GM12872 (cell line): ENCODE data around the gene CHMP6.

Experiments
- TF ChIP-seq, protein P1 (sequence below): IDR thresholded peaks from 3 replicates; pipeline ENCODE4 v1.5.1; 2011; ENCODE audit warnings: low read depth, mild to moderate bottlenecking, low read length, moderate library complexity; ENCODE audit not compliant: insufficient read depth

Gene CHMP6

DNA sequence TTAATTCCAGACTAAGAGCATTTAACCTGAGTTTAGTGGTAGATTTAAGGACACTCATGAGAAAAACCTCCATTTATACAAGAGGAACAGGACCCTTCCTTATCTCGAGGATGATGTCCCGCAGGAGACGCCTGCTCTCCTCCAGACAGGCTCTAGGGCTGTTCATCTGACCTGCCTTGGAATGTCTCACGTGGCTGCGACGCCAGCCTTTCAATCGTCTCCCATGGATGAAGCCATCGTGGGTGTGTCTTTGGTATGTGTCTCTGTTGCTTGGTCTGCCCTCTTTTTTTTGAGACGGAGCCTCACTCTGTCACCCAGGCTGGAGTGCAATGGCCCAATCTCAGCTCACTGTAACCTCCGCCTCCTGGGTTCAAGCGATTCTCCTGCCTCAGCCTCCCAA lies 16.5 kb downstream of the CHMP6 start:
- TF ChIP-seq, protein P1, sequence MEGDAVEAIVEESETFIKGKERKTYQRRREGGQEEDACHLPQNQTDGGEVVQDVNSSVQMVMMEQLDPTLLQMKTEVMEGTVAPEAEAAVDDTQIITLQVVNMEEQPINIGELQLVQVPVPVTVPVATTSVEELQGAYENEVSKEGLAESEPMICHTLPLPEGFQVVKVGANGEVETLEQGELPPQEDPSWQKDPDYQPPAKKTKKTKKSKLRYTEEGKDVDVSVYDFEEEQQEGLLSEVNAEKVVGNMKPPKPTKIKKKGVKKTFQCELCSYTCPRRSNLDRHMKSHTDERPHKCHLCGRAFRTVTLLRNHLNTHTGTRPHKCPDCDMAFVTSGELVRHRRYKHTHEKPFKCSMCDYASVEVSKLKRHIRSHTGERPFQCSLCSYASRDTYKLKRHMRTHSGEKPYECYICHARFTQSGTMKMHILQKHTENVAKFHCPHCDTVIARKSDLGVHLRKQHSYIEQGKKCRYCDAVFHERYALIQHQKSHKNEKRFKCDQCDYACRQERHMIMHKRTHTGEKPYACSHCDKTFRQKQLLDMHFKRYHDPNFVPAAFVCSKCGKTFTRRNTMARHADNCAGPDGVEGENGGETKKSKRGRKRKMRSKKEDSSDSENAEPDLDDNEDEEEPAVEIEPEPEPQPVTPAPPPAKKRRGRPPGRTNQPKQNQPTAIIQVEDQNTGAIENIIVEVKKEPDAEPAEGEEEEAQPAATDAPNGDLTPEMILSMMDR, result no peak

DNA sequence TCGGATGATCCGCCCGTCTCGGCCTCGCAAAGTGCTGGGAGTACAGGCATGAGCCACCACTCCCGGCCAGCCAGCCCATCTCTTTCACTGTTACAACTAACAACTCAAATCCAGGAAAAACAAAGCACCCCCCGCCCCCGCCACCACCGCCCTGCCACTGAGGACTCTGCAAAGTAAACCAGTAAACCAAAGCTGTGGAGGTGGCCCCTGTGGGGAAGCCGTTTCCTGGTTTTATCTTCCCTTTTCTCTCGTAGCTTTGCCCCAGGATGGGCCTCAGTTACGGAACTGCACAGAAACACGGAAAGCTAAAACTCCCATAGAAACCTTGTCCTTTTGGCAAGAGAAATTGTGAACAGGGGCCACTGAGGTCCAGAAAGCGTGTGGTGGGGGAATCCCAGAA lies 17.5 kb downstream of the CHMP6 start:
- TF ChIP-seq, protein P1, result no peak

DNA sequence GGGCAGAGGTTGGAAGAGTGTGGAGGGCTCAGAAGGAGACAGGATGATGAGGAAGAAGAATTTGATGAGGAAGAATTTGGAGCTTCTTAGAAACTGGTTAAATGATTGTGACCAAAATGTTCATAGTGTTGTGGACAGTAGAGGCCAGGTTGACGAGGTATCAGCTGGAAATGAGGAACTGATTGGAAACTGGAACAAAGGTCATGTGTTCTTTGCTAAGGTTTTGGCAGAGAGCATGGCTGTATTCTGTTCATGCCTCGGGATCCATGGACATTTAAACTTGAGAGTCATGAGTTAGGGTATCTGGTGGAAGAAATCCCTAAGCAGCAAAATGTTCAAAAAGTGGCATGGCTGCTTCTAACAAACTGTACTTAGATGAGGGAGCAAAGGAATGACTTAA lies 19.3 kb downstream of the CHMP6 start:
- TF ChIP-seq, protein P1, result no peak

DNA sequence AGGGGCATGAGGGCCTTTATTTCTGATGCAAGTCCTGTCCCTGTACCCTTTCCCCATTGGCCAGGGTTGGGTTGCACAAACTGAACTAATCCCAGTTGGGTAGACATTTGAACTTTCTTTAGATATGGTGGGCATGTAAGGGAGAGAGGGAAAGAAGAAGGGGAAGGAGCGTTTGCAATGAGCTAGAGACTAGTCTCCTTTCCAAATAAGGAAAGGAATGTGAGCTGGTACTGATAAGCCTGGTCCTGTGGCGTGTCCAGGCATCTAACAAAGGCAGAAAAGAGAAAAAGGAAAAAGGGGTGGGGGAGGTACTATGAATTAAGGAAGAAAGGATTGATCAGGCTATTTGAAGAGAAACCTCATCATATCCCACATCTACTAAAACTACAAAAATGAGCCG lies 20.3 kb downstream of the CHMP6 start:
- TF ChIP-seq, protein P1, result no peak

DNA sequence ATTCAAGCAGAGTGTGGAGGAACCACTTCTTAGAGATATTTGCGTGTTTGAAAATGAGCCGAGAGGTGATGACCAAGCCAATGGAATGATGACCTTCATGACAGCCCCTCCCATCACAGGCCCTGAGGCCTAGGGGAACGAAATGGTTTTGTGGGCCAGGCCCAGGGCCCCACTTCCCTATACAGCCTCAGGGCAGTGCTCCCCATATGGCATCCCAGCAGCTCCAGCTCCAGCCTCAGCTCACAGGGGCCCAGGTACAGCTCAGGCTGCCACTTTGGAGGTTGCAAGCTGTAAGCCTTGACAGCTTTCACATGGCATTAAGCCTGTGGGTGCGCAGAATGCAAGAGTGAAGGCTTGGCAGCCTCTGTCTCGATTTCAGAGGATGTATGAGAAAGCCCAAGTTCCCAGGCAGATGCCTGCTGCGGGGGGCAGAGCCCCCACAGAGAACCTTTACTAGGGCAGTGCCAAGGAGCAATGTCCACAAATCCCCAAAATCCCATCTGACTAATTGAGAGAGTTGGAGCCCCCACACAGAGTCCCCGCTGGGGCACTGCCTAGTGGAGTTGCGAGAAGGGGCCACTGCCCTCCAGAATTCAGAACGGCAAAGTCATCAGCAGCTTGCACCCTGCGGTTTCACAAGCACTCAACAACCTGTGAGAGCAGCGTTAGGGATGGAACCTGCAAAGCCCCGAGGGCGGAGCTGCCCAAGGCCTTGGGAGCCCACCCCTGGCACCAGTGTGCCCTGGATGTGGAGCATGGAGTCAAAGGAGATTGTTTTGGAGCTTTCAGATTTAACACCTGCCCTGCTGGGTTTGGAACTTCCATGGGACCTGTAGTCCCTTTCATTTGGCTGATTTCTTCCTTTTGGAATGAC lies 21.2 kb downstream of the CHMP6 start:
- TF ChIP-seq, protein P1, result no peak

DNA sequence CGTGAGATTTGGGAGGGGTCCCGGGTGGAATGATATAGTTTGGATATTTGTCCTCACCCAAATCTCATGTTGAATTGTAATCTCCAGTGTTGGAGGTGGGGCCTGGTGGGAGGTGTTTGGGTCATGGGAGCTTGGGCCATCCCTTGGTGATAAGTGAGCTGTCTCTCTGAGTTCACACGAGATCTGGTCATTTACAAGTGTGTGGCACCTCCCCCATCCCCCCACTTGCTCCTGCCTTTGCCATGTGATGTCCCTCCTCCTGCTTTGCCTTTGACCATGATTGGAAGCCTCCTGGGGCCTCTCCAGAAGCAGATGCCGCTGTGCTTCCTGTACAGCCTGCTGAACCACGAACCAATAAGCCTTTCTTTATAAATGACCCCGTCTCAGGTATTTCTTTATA lies 22.0 kb downstream of the CHMP6 start:
- TF ChIP-seq, protein P1, result no peak

DNA sequence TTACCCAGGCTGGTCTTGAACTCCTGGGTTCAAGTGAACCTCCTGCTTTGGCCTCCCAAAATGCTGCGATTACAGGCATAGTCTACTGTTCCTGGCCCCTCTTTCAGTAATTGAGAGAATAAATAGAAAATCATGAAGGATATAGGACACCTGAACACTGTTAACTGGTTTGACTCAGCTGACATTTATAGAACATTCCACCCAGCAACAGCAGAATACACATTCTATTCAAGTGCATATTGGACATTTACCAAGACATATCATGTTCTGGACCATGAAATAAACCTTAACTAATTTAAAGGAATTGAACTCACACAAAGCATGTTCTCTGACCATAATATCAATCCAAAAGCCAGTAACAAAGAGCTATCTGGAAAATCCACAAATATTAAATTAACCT lies 23.5 kb downstream of the CHMP6 start:
- TF ChIP-seq, protein P1, result no peak
